GM23248 (cell line): ENCODE measurements around the gene UNC119B. TPM values are rescaled to one million over a fixed set of nuclear protein-coding genes. Genes with fewer than 3 reads are reported as not detected.

Source experiments
- DNase-seq: peaks from one replicate; pipeline ENCODE4 v3.0.0-alpha.2; 2015
- H2AFZ ChIP-seq: fragments of 200-600 bp; sonication (generic); 2 replicates; pipeline ENCODE4 v1.6.1; 2016; ENCODE audit warnings: antibody characterized with exemption
- H3F3A ChIP-seq: fragments of 200-600 bp; sonication (generic); 2 replicates; pipeline ENCODE4 v1.6.1; 2016; ENCODE audit warnings: mild to moderate bottlenecking, antibody characterized with exemption, mixed run types; ENCODE audit not compliant: insufficient read depth
- H3K27ac ChIP-seq: fragments of 200-600 bp; sonication (generic); 2 replicates; pipeline ENCODE4 v1.5.1; 2016; ENCODE audit warnings: mild to moderate bottlenecking
- H3K27me3 ChIP-seq: fragments of 200-600 bp; sonication (generic); replicated peaks from 2 replicates; pipeline ENCODE4 v1.6.1; 2016; ENCODE audit warnings: mild to moderate bottlenecking; ENCODE audit not compliant: insufficient read depth
- H3K36me3 ChIP-seq: fragments of 200-600 bp; sonication (generic); 2 replicates; pipeline ENCODE4 v1.6.1; 2016; ENCODE audit warnings: low read depth, mild to moderate bottlenecking
- H3K4me1 ChIP-seq: fragments of 200-600 bp; sonication (generic); 2 replicates; pipeline ENCODE4 v1.6.1; 2016; ENCODE audit warnings: mild to moderate bottlenecking; ENCODE audit not compliant: insufficient read depth
- H3K4me2 ChIP-seq: fragments of 200-600 bp; sonication (generic); one replicate; pipeline ENCODE4 v1.6.1; 2016; ENCODE audit warnings: mild to moderate bottlenecking; ENCODE audit not compliant: unreplicated experiment
- H3K4me3 ChIP-seq: fragments of 200-600 bp; sonication (generic); 2 replicates; pipeline ENCODE4 v1.5.1; 2016; ENCODE audit warnings: mild to moderate bottlenecking
- H3K79me2 ChIP-seq: fragments of 200-600 bp; sonication (generic); 2 replicates; pipeline ENCODE4 v1.6.1; 2016; ENCODE audit warnings: mild to moderate bottlenecking; ENCODE audit not compliant: insufficient read depth
- H3K9ac ChIP-seq: fragments of 200-600 bp; sonication (generic); 2 replicates; pipeline ENCODE4 v1.6.1; 2016; ENCODE audit warnings: mild to moderate bottlenecking
- H3K9me2 ChIP-seq: fragments of 200-600 bp; sonication (generic); 2 replicates; pipeline ENCODE4 v1.6.1; 2016; ENCODE audit warnings: mixed run types, mild to moderate bottlenecking, moderate library complexity; ENCODE audit not compliant: insufficient read depth
- H3K9me3 ChIP-seq: fragments of 200-600 bp; sonication (generic); one replicate; pipeline ENCODE4 v1.6.1; 2017; ENCODE audit warnings: low read depth
- H4K20me1 ChIP-seq: fragments of 200-600 bp; sonication (generic); 2 replicates; pipeline ENCODE4 v1.6.0; 2016; ENCODE audit not compliant: insufficient read depth
- EZH2 ChIP-seq: fragments of 200-600 bp; sonication (generic); IDR thresholded peaks from 2 replicates; pipeline ENCODE4 v1.6.1; 2018; ENCODE audit warnings: antibody characterized with exemption, mild to moderate bottlenecking; ENCODE audit not compliant: insufficient read depth, poor library complexity, severe bottlenecking
- EZH2phosphoT487 ChIP-seq: fragments of 200-600 bp; sonication (generic); IDR thresholded peaks from 2 replicates; pipeline ENCODE4 v1.6.1; 2018; ENCODE audit warnings: antibody characterized with exemption, moderate library complexity, mild to moderate bottlenecking, low read depth; ENCODE audit not compliant: insufficient read depth
- WGBS, 2 experiments: methylation state at CpG; one replicate each; pipeline ENCODE4 v1.1.6; 2015 to 2017; ENCODE audit warnings: low lambda C conversion rate in 2 of 2, low coverage in 1 of 2; ENCODE audit errors: missing lambda C conversion rate in 2 of 2; 5-methylcytosine and 5-hydroxymethylcytosine counted together
- in situ Hi-C: fragments of 300-500 bp; cut with MboI; formaldehyde crosslinking; loops from 2 replicates; pipeline ENCODE4 v1.15.0; 2020
- polyA plus RNA-seq: library from polyadenylated mRNA; unstranded; fragments of >200 nt; fragmentation: Nextera tagmentation; extraction: Ambion mirVana; gene quantifications from 2 replicates; pipeline ENCODE4 v1.2.1, GENCODE V29; 2016
- total RNA-seq: library from RNA; depleted of rRNA; stranded (reverse); fragments of >200 nt; shearing (Covaris generic); gene quantifications from 2 replicates; pipeline ENCODE4 v1.2.3, GENCODE V29; 2014

Gene UNC119B
- total and polyA plus RNA-seq, 2 experiments from 2014 or later = 7.6 to 22.4 TPM

- Histone ChIP-seq H2AFZ (no peak overlapping the region), H3K4me2 (no peak overlapping the region), H3K9me2 (no peaks in the 10 kb centered on the region), H3K9me3 (no peaks in the 10 kb centered on the region), H4K20me1 (0 out of 2 replicates have a peak, but pooled peaks cover 5% of the 10 kb centered on the region), H3K9ac (no peak overlapping the region), H3K4me1 (peaks cover 14% of the 10 kb centered on the region), H3F3A (0 out of 2 replicates have a peak, but pooled peaks cover 7% of the 10 kb centered on the region), H3K36me3 (peaks cover 7% of the 10 kb centered on the region; the same call in 1 of the 2 replicates), H3K27ac (no peak overlapping the region), H3K79me2 (peaks cover 78% of the 10 kb centered on the region), H3K4me3 (no peak overlapping the region), H3K27me3 (no peaks in the 10 kb centered on the region)
- WGBS, 2 experiments = 76% methylated on average over 2 of the region's 2 CpGs
- TF ChIP-seq EZH2phosphoT487 = no peak
- TF ChIP-seq EZH2 = no peak
- no peak for DNase-seq
- in situ Hi-C loops = no loop called here
Observed at GRCh38 chr12:120690083-120690450, 20.2 kb upstream of the UNC119B start.

- H3K36me3 ChIP-seq = peaks cover 15% of the 10 kb centered on the region; the same call in 1 of the 2 replicates
- WGBS, 2 experiments = 84 to 86% methylated on average over 3 of the region's 3 CpGs
- DNase-seq = no peak
- H2AFZ ChIP-seq = no peak overlapping the region
- H3K4me1 ChIP-seq = peaks cover 14% of the 10 kb centered on the region
- in situ Hi-C loops = no loop called here
- no peaks in the 10 kb centered on the region for H3K27me3 ChIP-seq
- H3K9me2 ChIP-seq = no peaks in the 10 kb centered on the region
- H3K4me2 ChIP-seq = no peak overlapping the region
- H3K27ac ChIP-seq = no peak overlapping the region
- TF ChIP-seq EZH2 (no peak), EZH2phosphoT487 (no peak)
- H4K20me1 ChIP-seq = 0 out of 2 replicates have a peak, but pooled peaks cover 5% of the 10 kb centered on the region
- 0 out of 2 replicates have a peak, but pooled peaks cover 7% of the 10 kb centered on the region for H3F3A ChIP-seq
- no peak overlapping the region for H3K9ac ChIP-seq
- no peaks in the 10 kb centered on the region for H3K9me3 ChIP-seq
- no peak overlapping the region for H3K4me3 ChIP-seq
- peaks cover 81% of the 10 kb centered on the region for H3K79me2 ChIP-seq
Observed at GRCh38 chr12:120690978-120691377, 19.3 kb upstream of the UNC119B start.

GRCh38 chr12:120692524-120693033 lies 17.7 kb upstream of the UNC119B start:
- Histone ChIP-seq H3K27me3 (no peaks in the 10 kb centered on the region), H3K36me3 (peaks cover 30% of the 10 kb centered on the region), H4K20me1 (0 out of 2 replicates have a peak, but pooled peaks cover 5% of the 10 kb centered on the region), H3K9me3 (no peaks in the 10 kb centered on the region), H3K4me1 (peaks cover 14% of the 10 kb centered on the region), H3K4me3 (no peak overlapping the region), H3K27ac (no peak overlapping the region), H3K9ac (no peak overlapping the region), H3K9me2 (no peaks in the 10 kb centered on the region), H3K79me2 (peaks cover 84% of the 10 kb centered on the region), H3K4me2 (no peak overlapping the region), H3F3A (0 out of 2 replicates have a peak, but pooled peaks cover 7% of the 10 kb centered on the region), H2AFZ (no peak overlapping the region)
- no peak for TF ChIP-seq EZH2phosphoT487
- no peak for DNase-seq
- whole genome bisulfite sequencing, 2 experiments = 90 to 91% methylated on average over 11 of the region's 11 CpGs
- in situ Hi-C loops = no loop called here

GRCh38 chr12:120693848-120694247 lies 16.4 kb upstream of the UNC119B start:
- H4K20me1 ChIP-seq = no peaks in the 10 kb centered on the region
- no peak overlapping the region for H2AFZ ChIP-seq
- H3K27me3 ChIP-seq = no peaks in the 10 kb centered on the region
- no peak overlapping the region for H3K4me2 ChIP-seq
- no peak overlapping the region for H3K4me3 ChIP-seq
- H3F3A ChIP-seq = no peaks in the 10 kb centered on the region
- no peak overlapping the region for H3K27ac ChIP-seq
- in situ Hi-C loops = no loop called here
- WGBS, 2 experiments = 93 to 100% methylated on average over 4 of the region's 4 CpGs
- peaks cover 11% of the 10 kb centered on the region for H3K4me1 ChIP-seq
- no peak for TF ChIP-seq EZH2
- TF ChIP-seq EZH2phosphoT487 = no peak
- H3K79me2 ChIP-seq = peaks cover 79% of the 10 kb centered on the region
- no peaks in the 10 kb centered on the region for H3K9me2 ChIP-seq
- no peak overlapping the region for H3K9ac ChIP-seq
- DNase-seq = no peak
- peaks cover 35% of the 10 kb centered on the region for H3K36me3 ChIP-seq
- H3K9me3 ChIP-seq = no peaks in the 10 kb centered on the region

- H3K79me2 ChIP-seq = peaks cover 51% of the 10 kb centered on the region
- no peak overlapping the region for H3K27ac ChIP-seq
- no peaks in the 10 kb centered on the region for H3K9me2 ChIP-seq
- TF ChIP-seq EZH2 = no peak
- TF ChIP-seq EZH2phosphoT487 = no peak
- no peaks in the 10 kb centered on the region for H3F3A ChIP-seq
- no peak overlapping the region for H3K4me3 ChIP-seq
- no peak for DNase-seq
- no peaks in the 10 kb centered on the region for H3K4me1 ChIP-seq
- in situ Hi-C loops = no loop called here
- H3K9me3 ChIP-seq = no peaks in the 10 kb centered on the region
- H4K20me1 ChIP-seq = no peaks in the 10 kb centered on the region
- peaks cover 35% of the 10 kb centered on the region for H3K36me3 ChIP-seq
- 81 to 83% methylated on average over 6 of the region's 6 CpGs for WGBS, 2 experiments
- no peaks in the 10 kb centered on the region for H3K27me3 ChIP-seq
- no peak overlapping the region for H3K4me2 ChIP-seq
- H2AFZ ChIP-seq = no peak overlapping the region
- H3K9ac ChIP-seq = no peak overlapping the region
Observed at GRCh38 chr12:120696626-120697025, 13.6 kb upstream of the UNC119B start.
